ENCODE measurements around the gene SVOPL. TPM values are rescaled to one million over a fixed set of nuclear protein-coding genes. Genes with fewer than 3 reads are reported as not detected.

SVOPL gene
- total RNA-seq, 1 experiment from 2014 or later, result not detected

- Histone ChIP-seq H3K4me1 (ENCODE audit: control insufficient read depth, insufficient read depth, low read length) (no peaks in the 10 kb centered on the region), H3K36me3 (ENCODE audit: control insufficient read depth, insufficient read depth, low read length) (peaks cover 21% of the 10 kb centered on the region), H3K4me3 (ENCODE audit: low read depth in 2 of 2, low read length in 2 of 2) (no peak overlapping the region), H3K27ac (ENCODE audit: low read length) (no peak overlapping the region), H3K9me3 (ENCODE audit: control insufficient read depth, insufficient read depth, low read depth, low read length) (no peaks in the 10 kb centered on the region), H3K27me3 (ENCODE audit: control insufficient read depth, insufficient read depth, low read length) (no peaks in the 10 kb centered on the region)
- in situ Hi-C loops (cut with HindIII; ENCODE audit: low pct_unique_long_range_greater_than_20kb, low sequenced_read_pairs) (no loop called here), intact Hi-C loops (cut with micrococcal nuclease; ENCODE audit: unreplicated experiment) (no loop called here)
- ATAC-seq (no peak), DNase-seq (ENCODE audit: low read depth, low spot score) (no peak)
- ChIA-PET POLR2A (no interaction called here), CTCF (no interaction called here)
- TF ChIP-seq TCF7L2 (IDR thresholded peaks at IDR 0.05; ENCODE audit: low read depth, low read length) (no peak), POLR2AphosphoS5 (IDR thresholded peaks at IDR 0.05; ENCODE audit: low read depth, low read length) (no peak), SIN3A (IDR thresholded peaks at IDR 0.05; ENCODE audit: borderline replicate concordance, insufficient read depth, low read depth, low read length) (no peak)
- TF ChIP-seq, protein P1, sequence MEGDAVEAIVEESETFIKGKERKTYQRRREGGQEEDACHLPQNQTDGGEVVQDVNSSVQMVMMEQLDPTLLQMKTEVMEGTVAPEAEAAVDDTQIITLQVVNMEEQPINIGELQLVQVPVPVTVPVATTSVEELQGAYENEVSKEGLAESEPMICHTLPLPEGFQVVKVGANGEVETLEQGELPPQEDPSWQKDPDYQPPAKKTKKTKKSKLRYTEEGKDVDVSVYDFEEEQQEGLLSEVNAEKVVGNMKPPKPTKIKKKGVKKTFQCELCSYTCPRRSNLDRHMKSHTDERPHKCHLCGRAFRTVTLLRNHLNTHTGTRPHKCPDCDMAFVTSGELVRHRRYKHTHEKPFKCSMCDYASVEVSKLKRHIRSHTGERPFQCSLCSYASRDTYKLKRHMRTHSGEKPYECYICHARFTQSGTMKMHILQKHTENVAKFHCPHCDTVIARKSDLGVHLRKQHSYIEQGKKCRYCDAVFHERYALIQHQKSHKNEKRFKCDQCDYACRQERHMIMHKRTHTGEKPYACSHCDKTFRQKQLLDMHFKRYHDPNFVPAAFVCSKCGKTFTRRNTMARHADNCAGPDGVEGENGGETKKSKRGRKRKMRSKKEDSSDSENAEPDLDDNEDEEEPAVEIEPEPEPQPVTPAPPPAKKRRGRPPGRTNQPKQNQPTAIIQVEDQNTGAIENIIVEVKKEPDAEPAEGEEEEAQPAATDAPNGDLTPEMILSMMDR (IDR thresholded peaks at IDR 0.05), result no peak
- TF ChIP-seq, protein P2, sequence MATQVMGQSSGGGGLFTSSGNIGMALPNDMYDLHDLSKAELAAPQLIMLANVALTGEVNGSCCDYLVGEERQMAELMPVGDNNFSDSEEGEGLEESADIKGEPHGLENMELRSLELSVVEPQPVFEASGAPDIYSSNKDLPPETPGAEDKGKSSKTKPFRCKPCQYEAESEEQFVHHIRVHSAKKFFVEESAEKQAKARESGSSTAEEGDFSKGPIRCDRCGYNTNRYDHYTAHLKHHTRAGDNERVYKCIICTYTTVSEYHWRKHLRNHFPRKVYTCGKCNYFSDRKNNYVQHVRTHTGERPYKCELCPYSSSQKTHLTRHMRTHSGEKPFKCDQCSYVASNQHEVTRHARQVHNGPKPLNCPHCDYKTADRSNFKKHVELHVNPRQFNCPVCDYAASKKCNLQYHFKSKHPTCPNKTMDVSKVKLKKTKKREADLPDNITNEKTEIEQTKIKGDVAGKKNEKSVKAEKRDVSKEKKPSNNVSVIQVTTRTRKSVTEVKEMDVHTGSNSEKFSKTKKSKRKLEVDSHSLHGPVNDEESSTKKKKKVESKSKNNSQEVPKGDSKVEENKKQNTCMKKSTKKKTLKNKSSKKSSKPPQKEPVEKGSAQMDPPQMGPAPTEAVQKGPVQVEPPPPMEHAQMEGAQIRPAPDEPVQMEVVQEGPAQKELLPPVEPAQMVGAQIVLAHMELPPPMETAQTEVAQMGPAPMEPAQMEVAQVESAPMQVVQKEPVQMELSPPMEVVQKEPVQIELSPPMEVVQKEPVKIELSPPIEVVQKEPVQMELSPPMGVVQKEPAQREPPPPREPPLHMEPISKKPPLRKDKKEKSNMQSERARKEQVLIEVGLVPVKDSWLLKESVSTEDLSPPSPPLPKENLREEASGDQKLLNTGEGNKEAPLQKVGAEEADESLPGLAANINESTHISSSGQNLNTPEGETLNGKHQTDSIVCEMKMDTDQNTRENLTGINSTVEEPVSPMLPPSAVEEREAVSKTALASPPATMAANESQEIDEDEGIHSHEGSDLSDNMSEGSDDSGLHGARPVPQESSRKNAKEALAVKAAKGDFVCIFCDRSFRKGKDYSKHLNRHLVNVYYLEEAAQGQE (IDR thresholded peaks at IDR 0.05; ENCODE audit: insufficient read depth in 1 of 2, low read depth in 2 of 2, low read length in 1 of 2), result no peak
- no TSS peak for BruUV-seq (replicated peaks)
Measured at GRCh38 chr7:138573741-138574140, 127.4 kb downstream of the SVOPL start.

DNA sequence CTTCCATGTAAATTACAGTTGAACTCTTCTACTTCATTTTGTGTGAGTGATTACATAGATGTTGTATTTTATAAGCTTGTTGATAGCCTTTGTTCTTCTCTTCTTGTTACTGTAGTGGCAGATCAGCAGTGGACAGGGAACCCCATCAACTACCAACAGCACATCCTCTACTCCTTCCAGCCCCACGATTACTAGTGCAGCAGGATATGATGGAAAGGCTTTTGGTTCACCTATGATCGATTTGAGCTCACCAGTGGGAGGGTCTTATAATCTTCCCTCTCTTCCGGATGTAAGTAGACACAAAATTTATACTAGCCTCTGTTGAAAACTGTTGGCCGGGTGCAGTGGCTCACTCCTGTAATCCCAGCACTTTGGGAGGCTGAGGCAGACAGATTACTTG, 130.4 kb downstream of the SVOPL start:
- Histone ChIP-seq H3K4me1 (ENCODE audit: control insufficient read depth, insufficient read depth, low read length) (no peaks in the 10 kb centered on the region), H3K36me3 (ENCODE audit: control insufficient read depth, insufficient read depth, low read length) (peaks cover 21% of the 10 kb centered on the region), H3K27ac (ENCODE audit: low read length) (no peak overlapping the region), H3K9me3 (ENCODE audit: control insufficient read depth, insufficient read depth, low read depth, low read length) (peaks cover 17% of the 10 kb centered on the region), H3K27me3 (ENCODE audit: control insufficient read depth, insufficient read depth, low read length) (no peaks in the 10 kb centered on the region), H3K4me3 (ENCODE audit: low read depth in 2 of 2, low read length in 2 of 2) (no peak overlapping the region)
- TF ChIP-seq, protein P2 (IDR thresholded peaks at IDR 0.05; ENCODE audit: insufficient read depth in 1 of 2, low read depth in 2 of 2, low read length in 1 of 2), result no peak
- no peak for TF ChIP-seq SIN3A (IDR thresholded peaks at IDR 0.05; ENCODE audit: borderline replicate concordance, insufficient read depth, low read depth, low read length)
- no peak for TF ChIP-seq POLR2AphosphoS5 (IDR thresholded peaks at IDR 0.05; ENCODE audit: low read depth, low read length)
- no peak for TF ChIP-seq TCF7L2 (IDR thresholded peaks at IDR 0.05; ENCODE audit: low read depth, low read length)
- TF ChIP-seq, protein P1 (IDR thresholded peaks at IDR 0.05), result no peak
- DNase-seq (ENCODE audit: low read depth, low spot score) (no peak), ATAC-seq (no peak)
- ChIA-PET CTCF (no interaction called here), POLR2A (no interaction called here)
- in situ Hi-C loops (cut with HindIII; ENCODE audit: low pct_unique_long_range_greater_than_20kb, low sequenced_read_pairs) (no loop called here), intact Hi-C loops (cut with micrococcal nuclease; ENCODE audit: unreplicated experiment) (no loop called here)
- BruUV-seq (replicated peaks), result no TSS peak
